GM12892 (cell line): ENCODE results near the gene GABARAP.

Experiments used
- POLR2A ChIP-seq: IDR thresholded peaks from 2 replicates; pipeline ENCODE4 v1.6.1; 2011; ENCODE audit warnings: low read depth, low read length, control low read depth
- TAF1 ChIP-seq: IDR thresholded peaks from 2 replicates; pipeline ENCODE4 v1.6.1; 2011; ENCODE audit warnings: low read depth, mild to moderate bottlenecking, control low read depth, low read length, borderline replicate concordance

DNA sequence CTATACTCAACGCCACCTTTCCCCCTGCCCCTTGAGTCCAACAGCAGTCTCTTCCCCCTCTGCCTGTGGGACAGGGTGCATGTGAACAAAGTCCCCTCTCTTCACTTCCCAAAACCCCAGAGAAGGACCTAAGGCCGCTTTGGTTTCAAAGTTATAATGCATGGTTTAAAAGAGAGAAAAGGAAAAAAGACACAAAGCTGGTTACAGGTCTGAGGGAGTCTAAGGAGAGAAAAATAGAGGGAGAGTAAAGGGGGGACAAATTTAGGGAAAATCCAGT is 1.1 kb upstream of the GABARAP start:
- TF ChIP-seq TAF1, result no peak
- no peak for TF ChIP-seq POLR2A
